ENCODE results near the gene USP40. TPM values are rescaled to one million over a fixed set of nuclear protein-coding genes. Genes with fewer than 3 reads are reported as not detected.

USP40 gene
- total RNA-seq, 4 donors from 2014 or later: 10.9 to 29.2 (median 12.4) TPM

- Histone ChIP-seq H3K27me3 (no peaks in the 10 kb centered on the region), H3K27ac (peak overlapping the region in 1 of 4 donors; percentile 48), H3K4me1 (peaks cover 0 to 3% of the 10 kb centered on the region in 2 donors), H3K9me3 (no peaks in the 10 kb centered on the region), H3K4me3 (no peak overlapping the region), H3K36me3 (peaks cover 0 to 100% of the 10 kb centered on the region in 2 donors)
- in situ Hi-C loops (cut with MboI; ENCODE audit: low sequenced_read_pairs in 4 of 4) (no loop called here), intact Hi-C loops (cut with DNase I; ENCODE audit: low total_unique reads) (loop anchor here (2.0 kb wide), 1 partner anchor 15 kb away; no protein-coding TSS in a partner anchor)
- no peak for ATAC-seq
- DNase-seq: peak in 1 of 2 donors; percentile 8
- TF ChIP-seq CTCF (IDR thresholded peaks at IDR 0.05 in 4 of 5, conservative IDR thresholded peaks at IDR 0.05 in 1 of 5): no peak
- no peak for TF ChIP-seq POLR2A (IDR thresholded peaks at IDR 0.05)
Observed at GRCh38 chr2:233453916-233454315, 112.7 kb downstream of the USP40 start.

DNA sequence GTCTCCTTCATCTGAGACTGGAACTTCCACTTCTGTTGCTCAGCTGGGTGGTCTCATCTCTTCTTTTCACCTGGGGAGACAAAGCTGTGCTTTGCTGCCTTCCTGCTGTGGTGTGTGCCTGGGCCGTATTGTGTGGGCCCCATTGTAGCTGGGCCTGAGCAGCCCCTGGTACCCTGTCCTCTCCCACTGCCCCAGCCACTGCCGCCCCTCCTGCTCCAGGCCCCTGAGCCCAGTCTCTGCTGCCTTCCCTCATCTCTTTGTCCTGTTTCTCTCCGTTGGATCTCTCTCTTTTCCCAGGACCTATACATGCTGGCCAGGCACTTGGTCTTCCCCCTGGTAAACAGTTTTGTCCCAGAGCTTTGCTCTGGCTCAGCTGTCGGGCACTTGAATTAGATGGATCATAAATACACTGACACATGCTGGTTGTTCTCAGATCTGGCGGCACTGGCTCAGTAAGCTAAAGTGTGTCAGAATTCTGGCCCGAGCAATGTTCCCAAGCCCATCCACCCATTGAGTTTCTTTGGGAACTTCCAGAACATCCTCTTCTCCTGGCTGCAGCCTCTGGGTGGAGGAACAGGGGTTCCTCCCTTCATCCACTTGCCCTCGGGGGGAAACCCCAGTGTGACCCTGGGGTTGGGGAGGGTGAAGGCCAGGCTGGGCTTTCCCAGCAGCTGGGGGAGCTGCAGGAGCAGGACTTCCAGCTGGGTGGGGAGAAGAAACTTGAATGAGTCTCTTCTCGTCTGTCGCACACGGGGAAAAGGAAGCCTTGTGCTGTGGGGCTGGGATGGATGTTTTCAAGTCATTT lies 113.3 kb downstream of the USP40 start:
- intact Hi-C loops (cut with DNase I; ENCODE audit: low total_unique reads): no loop called here
- in situ Hi-C loops (cut with MboI; ENCODE audit: low sequenced_read_pairs in 4 of 4): no loop called here
- H3K4me1 ChIP-seq: no peaks in the 10 kb centered on the region
- H3K9me3 ChIP-seq: no peaks in the 10 kb centered on the region
- no peak for ATAC-seq
- no peaks in the 10 kb centered on the region for H3K27me3 ChIP-seq
- peak in 1 of 2 donors; percentile 6 for DNase-seq
- peaks cover 0 to 100% of the 10 kb centered on the region in 2 donors for H3K36me3 ChIP-seq
- TF ChIP-seq CTCF (IDR thresholded peaks at IDR 0.05 in 4 of 5, conservative IDR thresholded peaks at IDR 0.05 in 1 of 5): no peak
- no peak for TF ChIP-seq POLR2A (IDR thresholded peaks at IDR 0.05)
- no peak overlapping the region for H3K4me3 ChIP-seq
- peak overlapping the region in 3 of 4 donors; percentile 11 to 49 (median 48) for H3K27ac ChIP-seq

DNA sequence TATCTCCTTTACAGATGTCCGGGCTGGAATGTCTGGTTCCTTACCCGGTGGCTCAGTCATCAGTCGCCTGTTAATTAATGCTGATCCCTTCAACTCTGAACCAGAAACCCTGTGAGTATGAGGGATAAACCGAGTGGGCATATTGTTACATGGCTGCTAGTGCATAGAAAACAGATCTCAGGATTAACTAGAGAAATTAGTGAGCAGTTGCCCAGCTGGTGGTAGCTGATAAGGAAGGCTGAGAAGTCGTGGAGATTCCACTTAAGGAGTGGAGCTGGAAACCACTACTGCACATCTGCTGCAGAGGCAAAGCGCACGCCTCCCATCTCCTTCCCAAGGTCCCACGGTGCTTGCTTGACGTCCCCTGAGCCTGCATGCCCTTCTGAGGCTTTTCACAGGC lies 114.6 kb downstream of the USP40 start:
- Histone ChIP-seq H3K4me3 (no peak overlapping the region), H3K9me3 (no peaks in the 10 kb centered on the region), H3K4me1 (no peaks in the 10 kb centered on the region), H3K27me3 (no peaks in the 10 kb centered on the region), H3K27ac (peak overlapping the region in 1 of 4 donors; percentile 48), H3K36me3 (peaks cover 0 to 100% of the 10 kb centered on the region in 2 donors)
- DNase-seq (peak in 1 of 2 donors; percentile 6), ATAC-seq (no peak)
- intact Hi-C loops (cut with DNase I; ENCODE audit: low total_unique reads): no loop called here
- in situ Hi-C loops (cut with MboI; ENCODE audit: low sequenced_read_pairs in 4 of 4): no loop called here
- TF ChIP-seq POLR2A (IDR thresholded peaks at IDR 0.05) (no peak), CTCF (IDR thresholded peaks at IDR 0.05 in 4 of 5, conservative IDR thresholded peaks at IDR 0.05 in 1 of 5) (no peak)

GRCh38 chr2:233450864-233451575 lies 115.6 kb downstream of the USP40 start:
- ATAC-seq (no peak), DNase-seq (peak in 1 of 2 donors; percentile 12)
- no peaks in the 10 kb centered on the region for H3K4me1 ChIP-seq
- in situ Hi-C loops (cut with MboI; ENCODE audit: low sequenced_read_pairs in 4 of 4): no loop called here
- no peak for TF ChIP-seq POLR2A (IDR thresholded peaks at IDR 0.05)
- TF ChIP-seq CTCF (IDR thresholded peaks at IDR 0.05 in 4 of 5, conservative IDR thresholded peaks at IDR 0.05 in 1 of 5): no peak
- H3K36me3 ChIP-seq: peaks cover 0 to 100% of the 10 kb centered on the region in 2 donors
- H3K27me3 ChIP-seq: no peaks in the 10 kb centered on the region
- no peak overlapping the region for H3K4me3 ChIP-seq
- no peaks in the 10 kb centered on the region for H3K9me3 ChIP-seq
- H3K27ac ChIP-seq: peak overlapping the region in 2 of 4 donors; percentile 15 to 48
- intact Hi-C loops (cut with DNase I; ENCODE audit: low total_unique reads): no loop called here
